ENCODE results near the gene COMMD10.

- TF ChIP-seq CTCF (IDR thresholded peaks at IDR 0.05 in 8 of 11, conservative IDR thresholded peaks at IDR 0.05 in 3 of 11) (no peak), POLR2A (IDR thresholded peaks at IDR 0.05) (no peak)
Observed at GRCh38 chr5:116231288-116231687, 146.5 kb downstream of the COMMD10 start.
